ENCODE results near the gene MSGN1. TPM values are rescaled to one million over a fixed set of nuclear protein-coding genes. Genes with fewer than 3 reads are reported as not detected.

MSGN1 gene
- total RNA-seq, 1 donor from 2014 or later = not detected

DNA sequence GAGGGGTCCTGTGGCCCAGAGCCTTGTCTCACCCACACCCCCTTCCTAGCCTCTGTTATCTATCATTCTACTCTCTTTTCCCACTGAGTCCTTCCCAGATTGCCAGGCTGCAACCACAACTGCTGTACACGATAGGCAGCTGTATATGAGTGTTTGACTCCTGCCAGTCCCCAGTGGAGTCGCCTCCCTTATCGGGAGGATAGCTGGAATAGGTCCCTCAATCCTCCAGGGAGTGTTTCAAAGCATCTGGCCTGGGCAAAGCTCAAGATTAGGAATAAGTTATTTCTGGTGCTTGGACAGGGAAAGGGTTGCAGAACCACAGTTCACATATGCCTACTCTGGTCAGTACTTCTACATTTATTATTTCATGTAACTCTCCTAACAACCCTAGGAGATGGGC lies 4.8 kb downstream of the MSGN1 start:
- H3K79me2 ChIP-seq (ENCODE audit: insufficient read depth, low read length) = no peaks in the 10 kb centered on the region
- peaks cover 3% of the 10 kb centered on the region for H3K27me3 Mint-ChIP-seq (ENCODE audit: low read depth, unreplicated experiment)
- FAIRE-seq (no peak), DNase-seq (ENCODE audit: low read depth) (no peak)
- H3K9me3 ChIP-seq (ENCODE audit: insufficient read depth, low read depth, low read length) = no peaks in the 10 kb centered on the region
- no peaks in the 10 kb centered on the region for H3K36me3 Mint-ChIP-seq (ENCODE audit: low read depth, unreplicated experiment)
- no peaks in the 10 kb centered on the region for H4K20me1 ChIP-seq (ENCODE audit: insufficient read depth, low read length)
- no peak overlapping the region for H3K4me3 ChIP-seq (ENCODE audit: insufficient read depth, low read depth, low read length)
- H3K36me3 ChIP-seq (ENCODE audit: insufficient read depth, low read length) = no peaks in the 10 kb centered on the region
- H3K4me3 Mint-ChIP-seq (ENCODE audit: unreplicated experiment) = no peak overlapping the region
- H3K27ac Mint-ChIP-seq (ENCODE audit: unreplicated experiment) = no peak overlapping the region
- H3K9ac ChIP-seq (ENCODE audit: low read length) = no peak overlapping the region
- no peak overlapping the region for H3K27ac ChIP-seq (ENCODE audit: low read depth, low read length)
- peaks cover 8% of the 10 kb centered on the region for H3K4me1 Mint-ChIP-seq (ENCODE audit: low read depth, unreplicated experiment)
- H3K27me3 ChIP-seq (ENCODE audit: insufficient read depth, low read length) = no peaks in the 10 kb centered on the region
- H3K4me2 ChIP-seq (ENCODE audit: low read length) = no peak overlapping the region
- H2AFZ ChIP-seq (ENCODE audit: low read depth, low read length) = no peak overlapping the region
- no peaks in the 10 kb centered on the region for H3K4me1 ChIP-seq (ENCODE audit: insufficient read depth, low read length)
- TF ChIP-seq, protein P1, sequence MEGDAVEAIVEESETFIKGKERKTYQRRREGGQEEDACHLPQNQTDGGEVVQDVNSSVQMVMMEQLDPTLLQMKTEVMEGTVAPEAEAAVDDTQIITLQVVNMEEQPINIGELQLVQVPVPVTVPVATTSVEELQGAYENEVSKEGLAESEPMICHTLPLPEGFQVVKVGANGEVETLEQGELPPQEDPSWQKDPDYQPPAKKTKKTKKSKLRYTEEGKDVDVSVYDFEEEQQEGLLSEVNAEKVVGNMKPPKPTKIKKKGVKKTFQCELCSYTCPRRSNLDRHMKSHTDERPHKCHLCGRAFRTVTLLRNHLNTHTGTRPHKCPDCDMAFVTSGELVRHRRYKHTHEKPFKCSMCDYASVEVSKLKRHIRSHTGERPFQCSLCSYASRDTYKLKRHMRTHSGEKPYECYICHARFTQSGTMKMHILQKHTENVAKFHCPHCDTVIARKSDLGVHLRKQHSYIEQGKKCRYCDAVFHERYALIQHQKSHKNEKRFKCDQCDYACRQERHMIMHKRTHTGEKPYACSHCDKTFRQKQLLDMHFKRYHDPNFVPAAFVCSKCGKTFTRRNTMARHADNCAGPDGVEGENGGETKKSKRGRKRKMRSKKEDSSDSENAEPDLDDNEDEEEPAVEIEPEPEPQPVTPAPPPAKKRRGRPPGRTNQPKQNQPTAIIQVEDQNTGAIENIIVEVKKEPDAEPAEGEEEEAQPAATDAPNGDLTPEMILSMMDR (IDR thresholded peaks at IDR 0.05; ENCODE audit: insufficient read depth, low read depth, low read length) = no peak
- TF ChIP-seq EZH2 (IDR thresholded peaks at IDR 0.05; ENCODE audit: insufficient read depth, low read length) = no peak
- H3K9me3 Mint-ChIP-seq (ENCODE audit: unreplicated experiment) = no peaks in the 10 kb centered on the region

DNA sequence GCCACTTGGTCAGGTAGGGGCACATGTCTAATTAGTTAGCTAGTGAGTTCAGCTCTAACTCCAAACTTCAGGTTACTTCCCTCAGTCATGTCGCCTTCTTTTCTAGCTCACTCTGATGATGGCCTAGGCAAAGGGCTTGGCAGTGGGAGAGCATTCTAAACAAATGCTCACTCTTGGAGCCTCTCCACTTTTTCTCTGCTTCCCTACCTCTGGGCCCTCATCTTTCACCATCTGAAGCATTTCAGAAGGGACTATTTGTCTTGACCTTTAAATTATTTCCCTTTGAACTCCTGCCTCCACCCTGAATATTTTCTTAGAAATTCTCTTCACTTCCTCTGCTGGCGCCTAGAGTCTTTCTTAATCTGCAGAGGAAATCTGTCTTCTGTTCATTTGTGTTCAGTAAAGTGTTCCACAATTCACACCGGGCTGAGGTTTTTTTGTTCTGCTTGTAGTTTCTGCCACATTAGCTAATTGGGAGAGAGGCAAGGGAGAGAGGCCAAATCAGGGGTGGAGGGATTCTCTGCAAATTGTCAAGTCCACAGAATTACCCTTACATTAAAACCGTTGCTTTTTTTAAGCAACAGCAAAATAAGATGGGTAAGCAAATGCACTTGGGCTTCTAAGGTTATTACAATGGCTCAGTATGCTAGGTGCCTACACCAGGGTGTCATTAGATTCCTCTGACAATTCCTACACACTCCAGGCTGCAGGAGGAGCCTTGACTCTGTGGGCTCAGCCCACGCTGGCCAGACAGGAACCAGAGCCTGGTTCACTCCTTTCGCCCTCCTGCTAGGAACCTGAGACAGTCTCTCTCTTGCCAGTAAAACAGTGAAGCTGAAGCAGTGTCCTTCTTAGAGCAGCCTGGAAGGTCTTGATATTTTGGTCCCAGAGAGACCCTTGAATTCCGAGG lies 5.5 kb downstream of the MSGN1 start:
- no peaks in the 10 kb centered on the region for H3K9me3 Mint-ChIP-seq (ENCODE audit: unreplicated experiment)

More for the DNA sequence above, 5.5 kb downstream of the MSGN1 start:
- Histone ChIP-seq H3K9me3 (ENCODE audit: insufficient read depth, low read depth, low read length) (no peaks in the 10 kb centered on the region), H3K4me3 (ENCODE audit: insufficient read depth, low read depth, low read length) (no peak overlapping the region), H4K20me1 (ENCODE audit: insufficient read depth, low read length) (no peaks in the 10 kb centered on the region), H3K79me2 (ENCODE audit: insufficient read depth, low read length) (no peaks in the 10 kb centered on the region), H3K36me3 (ENCODE audit: insufficient read depth, low read length) (no peaks in the 10 kb centered on the region), H2AFZ (ENCODE audit: low read depth, low read length) (no peak overlapping the region), H3K4me1 (ENCODE audit: insufficient read depth, low read length) (no peaks in the 10 kb centered on the region), H3K9ac (ENCODE audit: low read length) (no peak overlapping the region), H3K4me2 (ENCODE audit: low read length) (no peak overlapping the region), H3K27me3 (ENCODE audit: insufficient read depth, low read length) (no peaks in the 10 kb centered on the region), H3K27ac (ENCODE audit: low read depth, low read length) (no peak overlapping the region)
- DNase-seq (ENCODE audit: low read depth) (no peak), FAIRE-seq (no peak)
- Mint-ChIP-seq H3K4me1 (ENCODE audit: low read depth, unreplicated experiment) (peaks cover 8% of the 10 kb centered on the region), H3K36me3 (ENCODE audit: low read depth, unreplicated experiment) (no peaks in the 10 kb centered on the region), H3K27me3 (ENCODE audit: low read depth, unreplicated experiment) (peaks cover 3% of the 10 kb centered on the region), H3K27ac (ENCODE audit: unreplicated experiment) (no peak overlapping the region), H3K4me3 (ENCODE audit: unreplicated experiment) (no peak overlapping the region)
- TF ChIP-seq, protein P1 (IDR thresholded peaks at IDR 0.05; ENCODE audit: insufficient read depth, low read depth, low read length) = no peak
- no peak for TF ChIP-seq EZH2 (IDR thresholded peaks at IDR 0.05; ENCODE audit: insufficient read depth, low read length)

Data from astrocyte (in vitro differentiated cells and primary cell).